ENCODE results near the gene AMFR.

Gene AMFR

GRCh38 chr16:56450986-56451752 lies 25.8 kb upstream of the AMFR start, which contains the start of the genes NUDT21 and OGFOD1:
TSS of gene NUDT21 (minus strand) at chr16:56451332. CDS start at chr16:56451202, 130 bp downstream.
TSS of gene OGFOD1 (plus strand) at chr16:56451554. CDS start at chr16:56451613, 59 bp downstream.
- Histone ChIP-seq H3K9me3 (no peaks in the 10 kb centered on the region), H3K4me3 (ENCODE audit: low read depth in 1 of 2, low read length in 1 of 2) (peak within 1 kb of the TSS; percentile 73 to 91), H3K36me3 (peaks cover 20% of the 10 kb centered on the region), H3K27me3 (no peaks in the 10 kb centered on the region), H3K27ac (peak within 1 kb of the TSS; percentile 72), H3K4me1 (ENCODE audit: control insufficient read depth in 1 of 2, insufficient read depth in 1 of 2, low read depth in 1 of 2, low read length in 1 of 2) (peaks cover 22 to 24% of the 10 kb centered on the region in 2 experiments)
- TF ChIP-seq, protein P1, sequence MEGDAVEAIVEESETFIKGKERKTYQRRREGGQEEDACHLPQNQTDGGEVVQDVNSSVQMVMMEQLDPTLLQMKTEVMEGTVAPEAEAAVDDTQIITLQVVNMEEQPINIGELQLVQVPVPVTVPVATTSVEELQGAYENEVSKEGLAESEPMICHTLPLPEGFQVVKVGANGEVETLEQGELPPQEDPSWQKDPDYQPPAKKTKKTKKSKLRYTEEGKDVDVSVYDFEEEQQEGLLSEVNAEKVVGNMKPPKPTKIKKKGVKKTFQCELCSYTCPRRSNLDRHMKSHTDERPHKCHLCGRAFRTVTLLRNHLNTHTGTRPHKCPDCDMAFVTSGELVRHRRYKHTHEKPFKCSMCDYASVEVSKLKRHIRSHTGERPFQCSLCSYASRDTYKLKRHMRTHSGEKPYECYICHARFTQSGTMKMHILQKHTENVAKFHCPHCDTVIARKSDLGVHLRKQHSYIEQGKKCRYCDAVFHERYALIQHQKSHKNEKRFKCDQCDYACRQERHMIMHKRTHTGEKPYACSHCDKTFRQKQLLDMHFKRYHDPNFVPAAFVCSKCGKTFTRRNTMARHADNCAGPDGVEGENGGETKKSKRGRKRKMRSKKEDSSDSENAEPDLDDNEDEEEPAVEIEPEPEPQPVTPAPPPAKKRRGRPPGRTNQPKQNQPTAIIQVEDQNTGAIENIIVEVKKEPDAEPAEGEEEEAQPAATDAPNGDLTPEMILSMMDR (IDR thresholded peaks at IDR 0.05): no peak

DNA sequence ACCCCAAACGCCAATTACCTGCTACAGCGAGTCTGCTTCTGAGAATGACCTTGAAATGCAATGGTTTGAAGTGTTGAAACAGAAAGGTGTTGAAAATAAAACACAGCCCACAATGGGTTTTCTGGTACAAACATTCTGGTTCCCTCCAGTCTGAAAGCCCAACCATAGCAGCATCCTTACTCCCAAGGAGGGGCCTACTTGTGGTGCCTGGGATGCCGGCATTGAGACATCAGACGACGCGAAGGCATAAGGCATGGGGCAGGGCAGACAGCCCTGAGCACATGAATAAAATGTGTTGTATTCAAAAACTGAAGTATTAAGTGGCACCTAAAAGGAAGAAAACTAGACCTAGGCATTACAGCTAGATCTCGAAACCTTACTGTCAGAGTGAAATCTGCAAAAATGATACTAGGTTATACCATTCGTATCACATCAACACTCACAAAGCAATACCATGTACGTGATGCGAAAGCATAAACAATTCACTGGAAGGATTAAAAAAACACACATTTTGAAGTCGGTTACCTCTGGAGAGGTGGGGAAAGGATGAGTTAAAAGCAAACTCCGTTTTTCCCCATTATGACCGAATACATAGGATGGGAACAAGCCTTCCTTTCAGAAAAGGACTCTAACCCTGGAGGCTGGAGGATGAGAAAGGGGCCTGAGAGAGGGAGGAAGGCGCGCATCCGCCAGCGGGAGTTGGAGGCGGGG lies 25.1 kb upstream of the AMFR start:
- H3K9me3 ChIP-seq: no peaks in the 10 kb centered on the region
- peak overlapping the region; percentile 73 to 91 for H3K4me3 ChIP-seq (ENCODE audit: low read depth in 1 of 2, low read length in 1 of 2)
- TF ChIP-seq, protein P1 (IDR thresholded peaks at IDR 0.05): no peak
- H3K27ac ChIP-seq: peak overlapping the region; percentile 72
- peaks cover 28% of the 10 kb centered on the region for H3K36me3 ChIP-seq
- H3K4me1 ChIP-seq (ENCODE audit: control insufficient read depth in 1 of 2, insufficient read depth in 1 of 2, low read depth in 1 of 2, low read length in 1 of 2): peaks cover 22 to 24% of the 10 kb centered on the region in 2 experiments
- no peaks in the 10 kb centered on the region for H3K27me3 ChIP-seq

- Histone ChIP-seq H3K9me3 (no peaks in the 10 kb centered on the region), H3K27ac (no peak overlapping the region), H3K36me3 (peaks cover 35% of the 10 kb centered on the region), H3K4me3 (ENCODE audit: low read depth in 1 of 2, low read length in 1 of 2) (no peak overlapping the region), H3K27me3 (no peaks in the 10 kb centered on the region), H3K4me1 (ENCODE audit: control insufficient read depth in 1 of 2, insufficient read depth in 1 of 2, low read depth in 1 of 2, low read length in 1 of 2) (peaks cover 22 to 24% of the 10 kb centered on the region in 2 experiments)
- TF ChIP-seq, protein P1 (IDR thresholded peaks at IDR 0.05): no peak
These were observed 22.7 kb upstream of the AMFR start for GRCh38 chr16:56448005-56448404.

GRCh38 chr16:56447286-56447685 lies 21.9 kb upstream of the AMFR start:
- Histone ChIP-seq H3K27me3 (no peaks in the 10 kb centered on the region), H3K4me3 (ENCODE audit: low read depth in 1 of 2, low read length in 1 of 2) (no peak overlapping the region), H3K27ac (no peak overlapping the region), H3K4me1 (ENCODE audit: control insufficient read depth in 1 of 2, insufficient read depth in 1 of 2, low read depth in 1 of 2, low read length in 1 of 2) (peaks cover 18 to 21% of the 10 kb centered on the region in 2 experiments), H3K9me3 (no peaks in the 10 kb centered on the region), H3K36me3 (peaks cover 35% of the 10 kb centered on the region)
- TF ChIP-seq, protein P1 (IDR thresholded peaks at IDR 0.05): no peak

DNA sequence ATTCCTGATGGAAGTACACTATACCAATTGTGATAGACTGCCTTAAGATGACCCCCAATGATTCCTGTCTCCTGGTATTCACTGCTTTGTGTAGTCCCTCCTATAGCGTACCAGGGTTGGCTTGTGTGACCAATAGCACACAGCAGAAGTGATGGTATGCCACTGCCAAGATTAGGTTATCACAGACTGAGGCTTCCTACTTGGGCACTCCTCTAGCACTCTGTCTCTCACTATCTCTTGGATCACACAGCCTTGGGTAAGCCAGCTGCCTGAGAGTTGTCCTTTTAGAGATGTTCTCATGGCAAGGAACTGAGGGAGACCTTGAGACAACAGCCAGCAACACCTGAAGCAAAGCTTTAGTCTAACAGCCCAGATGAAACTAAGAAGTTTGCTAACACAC lies 12.7 kb upstream of the AMFR start:
- no peak overlapping the region for H3K4me3 ChIP-seq (ENCODE audit: low read depth in 1 of 2, low read length in 1 of 2)
- no peak overlapping the region for H3K27ac ChIP-seq
- no peaks in the 10 kb centered on the region for H3K9me3 ChIP-seq
- no peaks in the 10 kb centered on the region for H3K4me1 ChIP-seq (ENCODE audit: control insufficient read depth in 1 of 2, insufficient read depth in 1 of 2, low read depth in 1 of 2, low read length in 1 of 2)
- H3K27me3 ChIP-seq: no peaks in the 10 kb centered on the region
- peaks cover 60% of the 10 kb centered on the region for H3K36me3 ChIP-seq
- TF ChIP-seq, protein P1 (IDR thresholded peaks at IDR 0.05): no peak

Data from neutrophil (primary cell).